CD14-positive monocyte (primary cell): ENCODE results near the gene DNAJC1. TPM values are rescaled to one million over a fixed set of nuclear protein-coding genes. Genes with fewer than 3 reads are reported as not detected.

Experiments
- DNase-seq, 3 donors: peaks; one replicate each; pipeline ENCODE4 v3.0.0-alpha.2; 2011 to 2022
- H2AFZ ChIP-seq: 2 replicates; pipeline ENCODE4 v1.6.0; 2012; ENCODE audit warnings: mild to moderate bottlenecking, low read depth, low read length, inconsistent platforms; ENCODE audit not compliant: insufficient read depth, poor library complexity, severe bottlenecking
- H3K27ac ChIP-seq, 2 donors: 1 replicate in 1 of 2; 2 replicates in 1 of 2; pipeline ENCODE4 v1.5.1; 2012 to 2013; ENCODE audit warnings: low read length in 2 of 2, control low read depth in 1 of 2, inconsistent platforms in 1 of 2, low read depth in 1 of 2, mild to moderate bottlenecking in 1 of 2
- H3K27me3 ChIP-seq, 2 donors: one replicate each; pipeline versions ENCODE4 v1.6.0 to v1.6.1; 2011 to 2013; ENCODE audit warnings: low read length in 2 of 2; ENCODE audit not compliant: control insufficient read depth in 2 of 2, insufficient read depth in 2 of 2
- H3K36me3 ChIP-seq, 2 donors: replicated peaks in 1 of 2; 1 replicate in 1 of 2; 2 replicates in 1 of 2; pipeline versions ENCODE4 v1.5.1 to v1.6.1; 2012 to 2013; ENCODE audit warnings: low read length in 2 of 2, control low read depth in 1 of 2, inconsistent platforms in 1 of 2, mild to moderate bottlenecking in 1 of 2; ENCODE audit not compliant: insufficient read depth in 2 of 2, control insufficient read depth in 1 of 2
- H3K4me1 ChIP-seq, 2 donors: 1 replicate in 1 of 2; 2 replicates in 1 of 2; pipeline versions ENCODE4 v1.5.1 to v1.6.1; 2012 to 2013; ENCODE audit warnings: low read length in 2 of 2, control low read depth in 1 of 2, inconsistent platforms in 1 of 2, mild to moderate bottlenecking in 1 of 2, moderate library complexity in 1 of 2; ENCODE audit not compliant: insufficient read depth in 2 of 2, control insufficient read depth in 1 of 2
- H3K4me2 ChIP-seq: replicated peaks from 2 replicates; pipeline ENCODE3; 2012; ENCODE audit warnings: low read length, moderate library complexity, mild to moderate bottlenecking; ENCODE audit not compliant: poor library complexity, severe bottlenecking; ENCODE audit errors: extremely low read depth
- H3K4me3 ChIP-seq, 3 experiments: fragments of 200-600 bp in 1 of 3; sonication (generic) in 1 of 3; replicated peaks in 1 of 3; 1 replicate in 2 of 3; 2 replicates in 1 of 3; pipeline ENCODE4 v1.5.1; 2011 to 2013; ENCODE audit warnings: low read length in 3 of 3, mild to moderate bottlenecking in 3 of 3, control low read depth in 2 of 3, low read depth in 2 of 3, inconsistent platforms in 1 of 3, moderate library complexity in 1 of 3
- H3K79me2 ChIP-seq: 2 replicates; pipeline ENCODE4 v1.6.0; 2012; ENCODE audit warnings: mild to moderate bottlenecking, control low read depth, inconsistent platforms, low read length, moderate library complexity; ENCODE audit not compliant: insufficient read depth
- H3K9ac ChIP-seq: 2 replicates; pipeline ENCODE4 v1.6.0; 2017; ENCODE audit warnings: low read length, mild to moderate bottlenecking; ENCODE audit not compliant: insufficient read depth, poor library complexity, severe bottlenecking
- H3K9me3 ChIP-seq, 2 donors: replicated peaks in 1 of 2; 1 replicate in 1 of 2; 2 replicates in 1 of 2; pipeline versions ENCODE4 v1.5.1 to v1.6.1; 2012 to 2013; ENCODE audit warnings: low read length in 2 of 2, control low read depth in 1 of 2; ENCODE audit not compliant: control insufficient read depth in 1 of 2, insufficient read depth in 1 of 2
- H4K20me1 ChIP-seq: 2 replicates; pipeline ENCODE4 v1.6.0; 2012; ENCODE audit warnings: mild to moderate bottlenecking, low read length, control low read depth, moderate library complexity; ENCODE audit not compliant: insufficient read depth
- H3K27ac Mint-ChIP-seq, 7 donors: one replicate each; pipeline ENCODE4 v1.8.0; 2020; ENCODE audit warnings: mild to moderate bottlenecking in 7 of 7, mixed read lengths in 7 of 7, moderate library complexity in 6 of 7, inconsistent platforms in 2 of 7
- H3K27me3 Mint-ChIP-seq, 3 donors: one replicate each; pipeline ENCODE4 v1.8.0; 2021 to 2022; ENCODE audit warnings: low read depth in 3 of 3, mild to moderate bottlenecking in 3 of 3, mixed read lengths in 3 of 3, moderate library complexity in 3 of 3, inconsistent platforms in 1 of 3
- H3K36me3 Mint-ChIP-seq, 2 donors: one replicate each; pipeline ENCODE4 v1.8.0; 2020; ENCODE audit warnings: mixed read lengths in 2 of 2, inconsistent platforms in 1 of 2, mild to moderate bottlenecking in 1 of 2
- H3K4me1 Mint-ChIP-seq: one replicate; pipeline ENCODE4 v1.8.0; 2020; ENCODE audit warnings: mild to moderate bottlenecking, mixed read lengths
- H3K4me3 Mint-ChIP-seq, 2 donors: one replicate each; pipeline ENCODE4 v1.8.0; 2020; ENCODE audit warnings: mild to moderate bottlenecking in 2 of 2, mixed read lengths in 2 of 2, moderate library complexity in 1 of 2
- H3K9me3 Mint-ChIP-seq, 7 donors: one replicate each; pipeline ENCODE4 v1.8.0; 2020 to 2022; ENCODE audit warnings: mixed read lengths in 7 of 7, mild to moderate bottlenecking in 6 of 7, moderate library complexity in 6 of 7, inconsistent platforms in 2 of 7
- CTCF ChIP-seq: fragments of 200-600 bp; IDR thresholded peaks from one replicate; pipeline ENCODE4 v1.8.0; 2022; ENCODE audit warnings: antibody characterized with exemption, mild to moderate bottlenecking
- WGBS: methylation state at CpG from one replicate; pipeline ENCODE4 v1.1.5; 2013; ENCODE audit warnings: missing lambda C conversion rate; ENCODE audit not compliant: insufficient coverage; 5-methylcytosine and 5-hydroxymethylcytosine counted together
- intact Hi-C, 2 donors: fragments of 100-400 bp; cut with micrococcal nuclease; formaldehyde crosslinking; loops; one replicate each; pipeline versions ENCODE4 v1.15.0 to v1.15.1; 2023
- polyA plus RNA-seq, 3 donors: library from polyadenylated mRNA; depleted of rRNA in 1 of 3; unstranded in 2 of 3; stranded (reverse) in 1 of 3; fragments of 300-500 nt in 2 of 3; fragments of >200 nt in 1 of 3; fragmentation: Illumina TruSeq in 2 of 3; gene quantifications; 1 replicate in 2 of 3; 2 replicates in 1 of 3; pipeline ENCODE4 v1.2.3, GENCODE V29; 2012 to 2021

Gene DNAJC1
- polyA plus RNA-seq, 3 donors: 11.4 to 12.9 (median 12.5) TPM

- Mint-ChIP-seq H3K36me3 (peaks cover 17 to 24% of the 10 kb centered on the region in 2 donors), H3K4me1 (no peaks in the 10 kb centered on the region), H3K27ac (no peak overlapping the region), H3K4me3 (no peak overlapping the region), H3K9me3 (peaks cover 0 to 7% (median 3%) of the 10 kb centered on the region in 7 donors), H3K27me3 (peaks cover 0 to under 1% (median 0%) of the 10 kb centered on the region in 3 donors)
- no peak overlapping the region for H3K27ac ChIP-seq
- H3K36me3 ChIP-seq: peaks cover 0 to 8% of the 10 kb centered on the region in 2 donors
- no peaks in the 10 kb centered on the region for H3K79me2 ChIP-seq
- no peak overlapping the region for H3K4me3 ChIP-seq
- H4K20me1 ChIP-seq: no peaks in the 10 kb centered on the region
- DNase-seq: no peak
- 100% methylated on average over 4 of the region's 5 CpGs for WGBS
- H3K4me1 ChIP-seq: no peaks in the 10 kb centered on the region
- no peaks in the 10 kb centered on the region for H3K27me3 ChIP-seq
- H3K4me2 ChIP-seq: no peak overlapping the region
- no peaks in the 10 kb centered on the region for H3K9me3 ChIP-seq
- no peak for TF ChIP-seq CTCF
- H3K9ac ChIP-seq: no peak overlapping the region
- intact Hi-C loops: no loop called here
- H2AFZ ChIP-seq: no peak overlapping the region
Measured at GRCh38 chr10:21797984-21798765, 205.4 kb downstream of the DNAJC1 start.

- H3K27ac ChIP-seq: no peak overlapping the region
- H3K9me3 ChIP-seq: no peaks in the 10 kb centered on the region
- H3K4me1 ChIP-seq: no peaks in the 10 kb centered on the region
- no peaks in the 10 kb centered on the region for H3K27me3 ChIP-seq
- no peak for TF ChIP-seq CTCF
- peaks cover 0 to 8% of the 10 kb centered on the region in 2 donors for H3K36me3 ChIP-seq
- Mint-ChIP-seq H3K4me3 (no peak overlapping the region), H3K27ac (no peak overlapping the region), H3K27me3 (peaks cover 0 to 1% (median 0%) of the 10 kb centered on the region in 3 donors), H3K9me3 (peaks cover 0 to 7% (median 3%) of the 10 kb centered on the region in 7 donors), H3K4me1 (no peaks in the 10 kb centered on the region), H3K36me3 (peaks cover 21 to 23% of the 10 kb centered on the region in 2 donors)
- H2AFZ ChIP-seq: no peak overlapping the region
- no peaks in the 10 kb centered on the region for H3K79me2 ChIP-seq
- no peaks in the 10 kb centered on the region for H4K20me1 ChIP-seq
- intact Hi-C loops: no loop called here
- WGBS: no CpG with 5 or more reads among the region's 3 CpGs
- H3K4me3 ChIP-seq: no peak overlapping the region
- no peak for DNase-seq
- no peak overlapping the region for H3K9ac ChIP-seq
- no peak overlapping the region for H3K4me2 ChIP-seq
Measured at GRCh38 chr10:21797533-21797932, 206.0 kb downstream of the DNAJC1 start.
